Stimulated activated naive B cell treated with anti-CD40 and anti-IgM and Interleukin-4, amounts not matched to agents 10 μg/mL and 1 μg/mL and 100 μg/mL, for 72 hours (primary cell): Measurements from ENCODE around the gene TEX14.
"Not testable (repeated sequence)": the region's sequence is repeated elsewhere in the genome, so short reads cannot be mapped to it uniquely, and the experiment has no call there.

Experiments
- ATAC-seq, 2 donors: fragments of 150-1000 bp; cut with Tn5 transposase; replicated peaks; 2 replicates each; pipeline ENCODE4 v1.10.0; 2021; ENCODE audit warnings: moderate library complexity in 1 of 2
- DNase-seq: peaks from one replicate; pipeline ENCODE4 v3.0.0; 2021
- H3K27ac Mint-ChIP-seq: one replicate; pipeline ENCODE4 v1.8.0; 2022; ENCODE audit warnings: mild to moderate bottlenecking, mixed read lengths
- H3K27me3 Mint-ChIP-seq, 2 donors: one replicate each; pipeline ENCODE4 v1.8.0; 2022; ENCODE audit warnings: mixed read lengths in 2 of 2
- H3K36me3 Mint-ChIP-seq, 2 donors: one replicate each; pipeline ENCODE4 v1.8.0; 2022; ENCODE audit warnings: mixed read lengths in 2 of 2, mild to moderate bottlenecking in 1 of 2
- H3K4me1 Mint-ChIP-seq, 2 donors: one replicate each; pipeline ENCODE4 v1.8.0; 2022; ENCODE audit warnings: mixed read lengths in 2 of 2, mild to moderate bottlenecking in 1 of 2
- H3K4me3 Mint-ChIP-seq, 2 donors: one replicate each; pipeline ENCODE4 v1.8.0; 2022; ENCODE audit warnings: mild to moderate bottlenecking in 2 of 2, mixed read lengths in 2 of 2, moderate library complexity in 1 of 2
- H3K9me3 Mint-ChIP-seq, 2 donors: one replicate each; pipeline ENCODE4 v1.8.0; 2022; ENCODE audit warnings: mixed read lengths in 2 of 2, mild to moderate bottlenecking in 1 of 2

Gene TEX14

DNA sequence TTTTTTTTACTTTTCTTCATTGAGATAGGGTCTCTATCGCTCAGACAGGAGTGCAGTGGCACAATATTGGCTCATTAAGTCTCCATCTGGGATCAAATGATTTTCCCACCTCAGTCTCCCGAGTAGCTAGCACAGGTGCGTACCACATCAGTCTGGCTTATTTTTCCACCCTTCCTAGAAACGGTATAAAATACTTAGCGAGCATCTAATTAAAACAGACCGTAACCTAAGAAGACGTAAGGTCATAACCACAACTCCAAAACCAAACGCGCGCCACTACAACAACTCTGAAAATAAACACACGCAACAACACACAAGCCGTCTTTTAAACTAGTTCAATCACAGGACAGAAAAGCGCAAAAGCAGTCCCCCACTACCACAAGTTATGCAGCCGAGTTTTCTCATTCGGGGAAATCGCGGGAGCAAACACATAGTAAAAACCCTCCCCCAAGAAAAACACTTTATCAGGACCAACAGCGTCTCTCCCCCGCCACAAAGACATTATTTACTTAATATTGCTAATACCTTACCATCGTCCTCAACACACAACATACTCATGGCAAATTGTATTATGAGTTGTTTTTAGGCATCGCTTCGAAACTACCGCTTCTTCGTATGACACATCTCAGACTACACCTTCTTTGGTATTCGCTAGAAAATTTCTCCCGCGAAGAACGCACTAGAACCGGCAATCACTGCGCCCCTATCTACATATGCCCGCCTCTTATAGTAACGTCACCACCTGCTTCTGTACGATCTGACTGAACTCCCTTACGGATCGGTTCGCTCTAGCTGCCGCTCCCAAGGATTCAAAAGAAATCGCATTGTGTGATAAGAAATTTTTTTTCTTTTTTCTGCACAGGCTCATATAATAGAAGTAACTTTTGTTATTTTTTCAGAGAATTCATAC, 32.8 kb downstream of the TEX14 start:
- peaks cover 9 to 12% of the 10 kb centered on the region in 2 donors for H3K27me3 Mint-ChIP-seq
- H3K9me3 Mint-ChIP-seq: no peaks in the 10 kb centered on the region
- H3K27ac Mint-ChIP-seq: peak overlapping the region; percentile 99
- DNase-seq: peak; percentile 87
- H3K4me1 Mint-ChIP-seq: peaks cover 10 to 21% of the 10 kb centered on the region in 2 donors
- peak overlapping the region; percentile 70 to 83 for H3K4me3 Mint-ChIP-seq
- peak; percentile 86 to 89 for ATAC-seq
- peaks cover 5 to 9% of the 10 kb centered on the region in 2 donors for H3K36me3 Mint-ChIP-seq

DNA sequence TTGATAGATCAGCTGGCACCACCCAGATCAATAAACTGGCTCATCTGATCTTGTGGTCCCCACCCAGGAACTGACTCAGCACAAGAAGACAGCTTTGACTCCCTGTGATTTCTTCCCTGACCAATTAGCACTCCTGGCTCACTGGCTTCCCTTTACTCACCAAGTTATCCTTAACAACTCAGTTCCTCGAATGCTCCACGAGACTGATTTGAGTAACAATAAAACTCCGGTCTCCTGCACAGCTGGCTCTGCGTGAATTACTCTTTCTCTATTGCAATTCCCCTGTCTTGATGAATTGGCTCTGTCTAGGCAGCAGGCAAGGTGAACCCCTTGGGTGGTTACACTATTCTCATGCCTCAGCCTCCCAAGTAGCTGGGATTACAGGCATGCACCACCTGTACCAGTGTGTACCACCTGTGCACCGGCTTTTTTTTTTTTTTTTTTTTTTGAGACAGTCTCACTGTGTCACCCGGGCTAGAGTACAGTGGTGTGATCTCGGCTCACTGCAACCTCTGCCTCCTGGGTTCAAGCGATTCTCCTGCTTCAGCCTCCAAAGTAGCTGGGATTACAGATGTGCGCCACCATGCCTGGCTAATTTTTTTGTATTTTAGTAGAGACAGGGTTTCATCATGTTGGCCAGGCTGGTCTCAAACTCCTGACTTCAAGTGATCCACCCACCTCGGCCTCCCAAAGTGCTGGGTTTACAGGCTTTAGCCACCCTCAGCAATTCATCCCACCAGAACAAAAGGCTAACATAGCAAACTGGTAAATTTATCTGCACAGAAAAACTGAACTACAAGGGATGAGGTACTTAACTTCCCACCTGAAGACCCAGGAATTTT, 33.7 kb downstream of the TEX14 start:
- ATAC-seq (peak in 1 of 2 donors; percentile 8), DNase-seq (peak; percentile 65)
- not testable (repeated sequence) for H3K36me3 Mint-ChIP-seq, H3K9me3 Mint-ChIP-seq
- Mint-ChIP-seq H3K4me1 (peaks cover 10 to 21% of the 10 kb centered on the region in 2 donors), H3K27me3 (peaks cover 9 to 12% of the 10 kb centered on the region in 2 donors), H3K4me3 (peak overlapping the region; percentile 70 to 83), H3K27ac (peak overlapping the region; percentile 99)

DNA sequence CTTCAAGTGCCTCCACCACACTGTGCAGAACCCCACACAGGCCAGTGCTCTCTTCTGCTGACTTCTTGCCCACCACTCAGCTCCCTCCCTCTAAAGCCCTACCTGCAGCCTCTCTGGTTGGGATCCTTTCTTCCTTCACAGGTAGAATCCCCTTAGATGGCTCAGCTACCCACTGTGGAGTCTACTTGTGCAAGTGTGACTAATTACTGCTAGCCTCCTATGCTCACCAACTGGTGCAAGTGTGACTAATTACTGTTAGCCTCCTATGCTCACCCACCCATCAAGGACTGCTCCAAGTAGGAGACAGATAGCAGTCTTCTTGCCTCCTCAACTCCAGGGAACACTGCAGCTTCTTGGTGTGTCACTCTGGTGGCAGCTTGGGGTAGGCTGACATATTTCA, 43.6 kb downstream of the TEX14 start:
- H3K27ac Mint-ChIP-seq: no peak overlapping the region
- H3K27me3 Mint-ChIP-seq: peaks cover 0 to 4% of the 10 kb centered on the region in 2 donors
- H3K36me3 Mint-ChIP-seq: no peaks in the 10 kb centered on the region
- no peaks in the 10 kb centered on the region for H3K4me1 Mint-ChIP-seq
- ATAC-seq (peak in 1 of 2 donors; percentile 25), DNase-seq (no peak)
- H3K4me3 Mint-ChIP-seq: no peak overlapping the region
- no peaks in the 10 kb centered on the region for H3K9me3 Mint-ChIP-seq

DNA sequence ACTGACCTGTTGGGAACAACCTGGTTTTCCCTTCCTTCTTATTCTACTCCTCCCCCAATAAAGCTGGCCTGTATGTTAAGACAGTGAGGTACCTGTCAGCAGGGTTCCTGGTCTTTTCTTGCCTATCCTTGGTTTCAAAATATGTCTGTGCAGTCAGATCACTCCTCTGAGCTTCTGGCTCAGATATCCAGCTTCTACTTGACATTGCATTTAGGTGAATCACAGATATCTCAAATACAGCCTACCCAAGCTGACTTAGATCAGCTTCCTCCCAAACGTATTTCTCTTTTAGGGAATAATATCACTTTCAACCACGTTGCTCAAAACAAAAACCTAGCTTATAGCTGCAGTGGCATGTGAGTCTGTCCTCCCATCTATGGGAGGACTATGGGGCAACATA, 48.7 kb downstream of the TEX14 start:
- ATAC-seq: no peak

DNA sequence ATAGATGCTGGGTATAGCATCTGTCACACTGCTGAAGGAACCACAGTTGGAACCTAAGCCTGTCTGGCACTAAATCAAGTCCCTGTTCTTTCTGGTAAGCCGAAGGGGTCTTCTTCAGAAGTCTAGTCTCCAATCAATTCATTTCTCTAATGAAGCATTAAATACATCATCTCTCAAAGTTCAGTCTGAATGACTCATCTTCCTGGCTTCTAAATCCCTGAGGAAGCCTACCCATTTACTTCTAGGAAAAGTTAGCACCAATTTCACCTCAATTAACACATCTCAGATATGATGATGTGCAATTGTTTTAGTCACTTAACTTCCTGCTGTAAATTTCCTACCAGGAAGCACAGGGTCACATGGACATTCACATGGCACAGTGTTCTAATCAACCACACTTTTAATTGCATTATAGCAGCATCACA, 49.9 kb downstream of the TEX14 start:
- H3K4me1 Mint-ChIP-seq: no peaks in the 10 kb centered on the region
- ATAC-seq: no peak
- no peaks in the 10 kb centered on the region for H3K27me3 Mint-ChIP-seq
- no peaks in the 10 kb centered on the region for H3K36me3 Mint-ChIP-seq
- no peak overlapping the region for H3K4me3 Mint-ChIP-seq
- no peak for DNase-seq
- H3K27ac Mint-ChIP-seq: no peak overlapping the region
- no peaks in the 10 kb centered on the region for H3K9me3 Mint-ChIP-seq

More for the DNA sequence above, 48.7 kb downstream of the TEX14 start:
- Mint-ChIP-seq H3K4me3 (no peak overlapping the region), H3K4me1 (no peaks in the 10 kb centered on the region), H3K27me3 (peaks cover 0 to 3% of the 10 kb centered on the region in 2 donors), H3K9me3 (no peaks in the 10 kb centered on the region), H3K27ac (no peak overlapping the region), H3K36me3 (no peaks in the 10 kb centered on the region)
- DNase-seq: no peak

DNA sequence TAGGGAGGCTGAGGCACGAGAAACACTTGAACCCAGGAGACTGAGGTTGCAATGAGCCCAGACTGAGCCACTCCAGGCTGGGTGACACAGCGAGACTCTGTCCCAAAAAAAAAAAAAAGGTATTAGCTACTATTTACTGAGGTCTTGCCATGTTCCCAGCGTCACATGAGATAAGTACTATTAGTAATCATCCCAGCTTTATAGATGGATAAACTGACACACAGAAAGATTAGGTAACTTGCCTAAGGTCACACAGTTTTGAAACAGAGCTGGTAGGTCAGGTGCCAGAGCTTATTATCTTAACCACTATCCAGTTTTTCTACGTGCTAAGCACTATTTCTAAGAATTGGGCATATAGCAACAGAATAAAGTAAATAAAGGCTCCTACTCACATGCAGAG, 51.6 kb downstream of the TEX14 start:
- ATAC-seq (no peak), DNase-seq (no peak)
- H3K4me1 Mint-ChIP-seq: no peaks in the 10 kb centered on the region
- H3K9me3 Mint-ChIP-seq: no peaks in the 10 kb centered on the region
- no peaks in the 10 kb centered on the region for H3K27me3 Mint-ChIP-seq
- no peaks in the 10 kb centered on the region for H3K36me3 Mint-ChIP-seq
- no peak overlapping the region for H3K4me3 Mint-ChIP-seq
- no peak overlapping the region for H3K27ac Mint-ChIP-seq

DNA sequence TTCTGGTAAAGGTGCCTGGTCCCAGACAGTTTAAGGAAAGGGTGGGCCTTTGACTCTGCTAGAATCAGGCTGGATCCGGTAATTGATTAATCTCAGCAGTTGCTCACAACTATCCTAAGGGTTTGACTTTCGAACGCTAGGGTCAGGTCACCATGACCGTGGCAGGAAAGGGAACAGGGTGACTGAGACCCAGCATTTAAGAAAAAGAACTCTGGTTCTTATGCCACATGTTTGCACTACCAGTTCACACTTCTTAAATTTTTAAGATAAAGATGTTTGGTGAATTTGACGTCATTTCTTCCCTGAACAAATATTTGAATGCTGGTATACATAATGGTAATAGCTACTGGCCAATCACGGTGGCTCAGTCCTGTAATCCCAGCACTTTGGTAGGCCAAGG, 52.2 kb downstream of the TEX14 start:
- no peak for DNase-seq
- Mint-ChIP-seq H3K4me3 (no peak overlapping the region), H3K27ac (no peak overlapping the region), H3K4me1 (no peaks in the 10 kb centered on the region), H3K27me3 (no peaks in the 10 kb centered on the region), H3K9me3 (no peaks in the 10 kb centered on the region), H3K36me3 (no peaks in the 10 kb centered on the region)
- ATAC-seq: no peak

DNA sequence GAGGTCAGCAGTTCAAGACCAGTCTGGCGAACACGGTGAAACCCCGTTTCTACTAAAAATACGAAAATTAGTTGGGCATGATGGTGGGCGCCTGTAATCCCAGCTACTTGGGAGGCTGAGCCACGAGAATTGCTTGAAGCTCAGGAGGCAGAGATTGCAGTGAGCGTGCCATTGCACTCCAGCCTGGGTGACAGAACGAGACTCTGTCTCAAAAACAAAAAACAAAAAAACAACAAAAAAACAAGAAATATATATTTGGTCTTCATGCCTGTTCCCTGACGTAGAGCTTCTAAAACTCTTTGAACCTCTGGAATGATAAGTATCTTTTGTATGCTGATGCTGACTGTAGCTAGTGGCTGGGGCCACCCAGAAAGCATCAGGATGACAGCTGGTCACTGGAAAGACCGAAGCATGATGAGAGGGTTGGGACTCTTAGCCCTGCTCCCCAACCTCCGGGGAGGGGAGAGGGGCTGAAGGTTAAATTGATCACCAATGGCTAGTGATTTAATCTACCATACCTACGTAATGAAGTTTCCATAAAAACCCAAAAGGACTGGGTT, 54.8 kb downstream of the TEX14 start:
- DNase-seq (no peak), ATAC-seq (no peak)
- H3K4me1 Mint-ChIP-seq: peaks cover 4 to 5% of the 10 kb centered on the region in 2 donors
- no peaks in the 10 kb centered on the region for H3K27me3 Mint-ChIP-seq
- no peaks in the 10 kb centered on the region for H3K36me3 Mint-ChIP-seq
- no peak overlapping the region for H3K27ac Mint-ChIP-seq
- H3K4me3 Mint-ChIP-seq: no peak overlapping the region
- H3K9me3 Mint-ChIP-seq: no peaks in the 10 kb centered on the region

DNA sequence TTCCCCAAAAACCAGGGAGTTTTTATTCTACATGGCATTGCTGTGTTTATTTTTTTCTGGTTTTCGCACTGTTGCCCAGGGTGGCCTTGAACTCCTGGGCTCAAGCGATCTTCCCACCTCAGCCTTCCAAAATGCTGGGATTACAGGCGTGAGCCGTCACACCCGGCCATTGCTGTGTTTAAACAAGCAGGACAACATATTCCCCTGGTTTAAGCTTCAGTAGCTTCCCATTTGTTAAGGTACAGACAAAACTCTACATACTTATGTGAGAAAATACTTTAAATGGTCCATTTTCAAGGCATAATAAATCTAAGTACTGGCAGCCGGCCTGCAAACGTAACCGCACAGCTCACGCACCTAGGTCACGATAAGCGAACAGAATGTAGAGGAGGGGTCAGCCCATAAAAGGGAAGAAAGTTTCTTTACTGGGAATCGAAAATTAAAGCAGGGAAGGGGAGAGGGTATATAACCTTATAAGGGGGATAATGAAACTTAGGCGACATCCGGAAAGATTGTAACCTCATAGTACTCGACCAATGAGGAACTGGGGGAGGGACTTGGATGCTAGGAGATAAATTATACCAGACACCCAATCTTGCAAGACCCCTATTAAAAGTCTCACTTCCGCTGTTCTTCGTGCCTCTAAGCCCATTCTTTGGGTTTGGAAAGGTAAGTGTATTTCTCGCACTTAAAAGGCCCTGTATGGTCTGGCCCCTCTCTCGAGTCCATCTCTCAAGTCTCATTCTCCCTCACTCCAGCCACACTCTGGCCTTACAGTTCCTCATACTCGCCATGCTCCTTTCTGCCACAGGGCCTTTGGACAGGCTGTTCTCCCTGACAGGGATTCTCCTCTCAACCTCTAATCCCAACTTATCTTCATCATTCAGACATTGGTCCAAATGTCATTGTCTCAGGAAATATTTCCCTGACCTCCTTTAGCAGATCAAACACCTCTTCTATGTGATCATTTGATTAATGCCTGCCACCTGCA, 59.2 kb downstream of the TEX14 start:
- Mint-ChIP-seq H3K9me3 (no peaks in the 10 kb centered on the region), H3K27ac (no peak overlapping the region), H3K36me3 (no peaks in the 10 kb centered on the region), H3K27me3 (no peaks in the 10 kb centered on the region), H3K4me1 (peaks cover 7 to 17% of the 10 kb centered on the region in 2 donors), H3K4me3 (peak overlapping the region in 1 of 2 donors; percentile 54)
- no peak for DNase-seq
- no peak for ATAC-seq

DNA sequence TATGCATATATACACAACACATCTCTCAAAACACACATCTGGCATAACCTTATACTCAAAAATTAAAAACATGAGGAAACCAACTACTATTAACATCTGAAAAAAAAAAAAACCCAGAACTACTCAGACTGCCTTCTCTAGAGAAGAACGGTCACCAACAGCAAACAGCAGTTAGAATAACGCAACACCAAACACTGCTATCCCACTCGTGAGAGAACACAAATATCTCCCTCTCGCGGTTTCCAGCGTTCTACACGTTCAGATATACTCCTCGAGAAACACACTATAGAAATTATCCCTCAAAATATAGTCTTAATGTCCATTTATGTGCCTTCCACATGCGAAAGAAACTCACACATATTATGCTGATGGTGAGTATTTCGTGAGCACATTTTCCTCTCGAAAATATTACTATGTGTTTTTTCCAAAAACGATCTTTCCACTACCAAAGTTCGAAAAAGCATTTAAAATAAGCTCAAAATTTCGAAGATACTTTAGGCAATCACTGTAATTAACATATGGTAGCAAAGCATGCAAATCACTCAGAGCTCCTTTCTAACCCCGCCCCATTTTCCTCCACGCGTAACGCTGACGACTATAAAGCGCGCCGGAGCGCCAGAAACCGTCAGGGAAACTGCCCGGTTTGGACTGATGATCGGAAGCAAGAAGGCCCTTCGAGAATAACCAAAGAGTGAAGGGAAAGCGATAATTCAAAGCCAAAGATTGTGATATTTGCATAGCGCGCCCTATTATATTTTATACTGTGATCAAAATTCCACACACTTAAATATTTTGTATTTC, 60.1 kb downstream of the TEX14 start:
- Mint-ChIP-seq H3K4me3 (no peak overlapping the region), H3K27me3 (no peaks in the 10 kb centered on the region), H3K9me3 (no peaks in the 10 kb centered on the region), H3K36me3 (no peaks in the 10 kb centered on the region), H3K4me1 (peaks cover 9 to 22% of the 10 kb centered on the region in 2 donors), H3K27ac (no peak overlapping the region)
- peak; percentile 93 for DNase-seq
- ATAC-seq: peak; percentile 86 to 91

DNA sequence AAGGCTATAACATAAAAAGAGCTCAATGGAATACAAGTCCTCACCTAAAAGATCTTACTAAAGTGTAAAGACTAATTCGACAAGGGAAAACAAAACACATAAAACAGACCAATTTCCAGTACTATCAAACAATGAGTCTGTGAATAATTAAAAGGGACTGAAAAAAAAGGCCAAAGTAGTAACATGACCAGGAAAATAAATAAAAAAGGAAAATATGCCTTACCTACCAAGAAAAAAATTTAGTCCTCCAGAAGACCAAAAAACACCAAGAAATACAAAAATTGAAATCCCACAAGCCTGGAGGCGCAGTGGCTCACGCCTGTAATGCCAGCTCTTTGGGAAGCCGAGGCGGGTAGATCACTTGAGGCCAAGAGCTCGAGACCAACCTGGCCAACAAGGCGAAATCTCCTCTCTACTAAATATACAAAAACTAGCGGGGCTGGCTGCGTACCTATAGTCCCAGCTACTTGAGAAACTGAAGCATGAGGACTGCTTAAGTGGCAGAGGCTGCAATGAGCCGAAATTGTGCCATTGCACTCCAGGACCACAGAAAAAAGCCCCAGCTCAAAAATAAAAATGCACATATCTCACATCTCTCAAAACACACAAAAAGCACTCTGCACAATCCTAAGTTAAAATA, 60.8 kb downstream of the TEX14 start:
- ATAC-seq (peak; percentile 77 to 82), DNase-seq (peak; percentile 84)
- no peak overlapping the region for H3K27ac Mint-ChIP-seq
- H3K4me3 Mint-ChIP-seq: no peak overlapping the region
- H3K27me3 Mint-ChIP-seq: no peaks in the 10 kb centered on the region
- H3K4me1 Mint-ChIP-seq: peaks cover 9 to 23% of the 10 kb centered on the region in 2 donors
- no peaks in the 10 kb centered on the region for H3K36me3 Mint-ChIP-seq
- H3K9me3 Mint-ChIP-seq: no peaks in the 10 kb centered on the region

DNA sequence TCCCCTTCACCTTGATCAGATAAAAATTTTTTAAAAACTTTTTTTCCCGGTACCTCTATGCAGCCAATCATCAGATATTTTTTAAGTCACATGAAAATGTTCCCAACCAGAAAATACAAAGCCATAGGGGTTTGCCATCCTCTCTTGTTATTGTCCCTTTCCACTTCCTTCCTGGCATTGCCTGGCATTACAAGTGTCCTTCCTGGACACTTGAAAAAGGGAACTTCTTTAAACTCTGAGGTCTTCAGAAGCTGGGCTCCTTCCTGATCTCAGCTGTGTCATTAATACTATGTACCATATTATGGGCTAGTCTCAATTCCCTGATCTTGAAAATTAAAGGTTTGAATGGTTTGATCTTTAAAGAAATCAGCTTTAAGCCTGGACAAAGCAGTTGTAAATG, 64.9 kb downstream of the TEX14 start:
- Mint-ChIP-seq H3K27ac (no peak overlapping the region), H3K4me1 (peaks cover 5 to 17% of the 10 kb centered on the region in 2 donors), H3K36me3 (no peaks in the 10 kb centered on the region), H3K27me3 (peaks cover 0 to 4% of the 10 kb centered on the region in 2 donors), H3K4me3 (no peak overlapping the region), H3K9me3 (no peaks in the 10 kb centered on the region)
- ATAC-seq: no peak
- no peak for DNase-seq
